Measurements from ENCODE around the gene PIGZ.
A peak's percentile ranks its signal among the peaks of the same experiment; 100 is the strongest.

Gene PIGZ

GRCh38 chr3:196985954-196986885 lies 17.6 kb upstream of the PIGZ start:
- DNase-seq (ENCODE audit: low read depth in 1 of 2, low spot score in 1 of 2): no peak

GRCh38 chr3:196985298-196985697 lies 16.7 kb upstream of the PIGZ start:
- DNase-seq (ENCODE audit: low read depth in 1 of 2, low spot score in 1 of 2): no peak

- DNase-seq (ENCODE audit: low read depth in 1 of 2, low spot score in 1 of 2): no peak
Measured at GRCh38 chr3:196983186-196983585, 14.6 kb upstream of the PIGZ start.

GRCh38 chr3:196981657-196982056 lies 13.0 kb upstream of the PIGZ start:
- no peak for DNase-seq (ENCODE audit: low read depth in 1 of 2, low spot score in 1 of 2)

- DNase-seq (ENCODE audit: low read depth in 1 of 2, low spot score in 1 of 2): no peak
Measured at GRCh38 chr3:196979545-196979944, 10.9 kb upstream of the PIGZ start.

- no peak for DNase-seq (ENCODE audit: low read depth in 1 of 2, low spot score in 1 of 2)
Measured at GRCh38 chr3:196976941-196977340, 8.3 kb upstream of the PIGZ start.

GRCh38 chr3:196975349-196975748 lies 6.7 kb upstream of the PIGZ start:
- DNase-seq (ENCODE audit: low read depth in 1 of 2, low spot score in 1 of 2): no peak

GRCh38 chr3:196974661-196975060 lies 6.0 kb upstream of the PIGZ start:
- DNase-seq (ENCODE audit: low read depth in 1 of 2, low spot score in 1 of 2): no peak

- DNase-seq (ENCODE audit: low read depth in 1 of 2, low spot score in 1 of 2): no peak
Measured at GRCh38 chr3:196971094-196971698, 2.6 kb upstream of the PIGZ start.

GRCh38 chr3:196970547-196971093 lies 2.0 kb upstream of the PIGZ start:
- no peak for DNase-seq (ENCODE audit: low read depth in 1 of 2, low spot score in 1 of 2)

- peak; percentile 43 to 56 for DNase-seq (ENCODE audit: low read depth in 1 of 2, low spot score in 1 of 2)
Measured at GRCh38 chr3:196969660-196970546, 1.3 kb upstream of the PIGZ start.

GRCh38 chr3:196969134-196969659 lies 564 bp upstream of the PIGZ start:
- peak; percentile 9 to 28 for DNase-seq (ENCODE audit: low read depth in 1 of 2, low spot score in 1 of 2)

GRCh38 chr3:196967412-196968232 lies 1.0 kb downstream of the PIGZ start:
- DNase-seq (ENCODE audit: low read depth in 1 of 2, low spot score in 1 of 2): no peak

GRCh38 chr3:196966526-196967401 lies 1.9 kb downstream of the PIGZ start:
- no peak for DNase-seq (ENCODE audit: low read depth in 1 of 2, low spot score in 1 of 2)

GRCh38 chr3:196965804-196966173 lies 2.8 kb downstream of the PIGZ start:
- no peak for DNase-seq (ENCODE audit: low read depth in 1 of 2, low spot score in 1 of 2)

- DNase-seq (ENCODE audit: low read depth in 1 of 2, low spot score in 1 of 2): no peak
Measured at GRCh38 chr3:196965112-196965803, 3.4 kb downstream of the PIGZ start.

GRCh38 chr3:196963631-196963953 lies 5.0 kb downstream of the PIGZ start:
- no peak for DNase-seq (ENCODE audit: low read depth in 1 of 2, low spot score in 1 of 2)

GRCh38 chr3:196962930-196963630 lies 5.6 kb downstream of the PIGZ start:
- no peak for DNase-seq (ENCODE audit: low read depth in 1 of 2, low spot score in 1 of 2)
